Activated CD8-positive, alpha-beta T cell treated with anti-CD3 and anti-CD28 coated beads for 36 hours (primary cell): ENCODE results near the gene WFDC13. TPM values are rescaled to one million over a fixed set of nuclear protein-coding genes. Genes with fewer than 3 reads are reported as not detected.

ENCODE experiments used
- ATAC-seq: fragments of 200-7000 bp; cut with Tn5 transposase; one replicate; pipeline ENCODE4 v1.10.0; 2021; ENCODE audit warnings: mild to moderate bottlenecking, moderate library complexity
- CTCF ChIA-PET: fragments of 350-600 bp; sonication (Branson Sonifier 250); formaldehyde crosslinking; loops from one replicate; lab custom pipeline; 2021; ENCODE audit warnings: antibody characterized with exemption; lab: Charles Lee
- POLR2A ChIA-PET: fragments of 350-600 bp; sonication (Branson Sonifier 250); formaldehyde crosslinking; loops from one replicate; lab custom pipeline; 2021; ENCODE audit warnings: antibody characterized with exemption; lab: Charles Lee
- DNase-seq: peaks from one replicate; pipeline ENCODE4 v3.0.0-alpha.2; 2020
- H3K27ac Mint-ChIP-seq: one replicate; pipeline ENCODE4 v1.8.0; 2021; ENCODE audit warnings: mild to moderate bottlenecking, mixed read lengths
- H3K27me3 Mint-ChIP-seq: one replicate; pipeline ENCODE4 v1.8.0; 2021; ENCODE audit warnings: mixed read lengths
- H3K36me3 Mint-ChIP-seq: one replicate; pipeline ENCODE4 v1.8.0; 2021; ENCODE audit warnings: low read depth, mixed read lengths
- H3K4me1 Mint-ChIP-seq: one replicate; pipeline ENCODE4 v1.8.0; 2021; ENCODE audit warnings: low read depth, mixed read lengths
- H3K4me3 Mint-ChIP-seq: one replicate; pipeline ENCODE4 v1.8.0; 2021; ENCODE audit warnings: mild to moderate bottlenecking, moderate library complexity, mixed read lengths
- H3K9me3 Mint-ChIP-seq: one replicate; pipeline ENCODE4 v1.8.0; 2021; ENCODE audit warnings: mixed read lengths
- CTCF ChIP-seq: fragments of 200-600 bp; IDR thresholded peaks from one replicate; pipeline ENCODE4 v1.8.0; 2022; ENCODE audit warnings: antibody characterized with exemption, mild to moderate bottlenecking
- intact Hi-C: fragments of 100-400 bp; cut with micrococcal nuclease; formaldehyde crosslinking; loops from one replicate; pipeline ENCODE4 v1.10.0; 2022
- microRNA-seq: library from miRNA; unstranded; fragments of <30 nt; microRNA quantifications from one replicate; pipeline ENCODE4 v1.2.0, GENCODE V29; 2022; ENCODE audit warnings: borderline microRNAs expressed, borderline replicate concordance
- total RNA-seq, 2 experiments: library from RNA; stranded (reverse); gene quantifications; one replicate each; pipeline ENCODE4 v1.2.3, GENCODE V29; 2021

The WFDC13 gene
- total RNA-seq, 2 experiments from 2014 or later, result not detected

- no peak for TF ChIP-seq CTCF
- H3K4me3 Mint-ChIP-seq, result no peak overlapping the region
- ChIA-PET CTCF (interaction anchor here (1.1 kb wide), 1 partner anchor 13 kb away, joined by 3 read pairs; no protein-coding TSS in a partner anchor), POLR2A (no interaction called here)
- ATAC-seq (no peak), DNase-seq (no peak)
- peaks cover 6% of the 10 kb centered on the region for H3K4me1 Mint-ChIP-seq
- peaks cover 6% of the 10 kb centered on the region for H3K36me3 Mint-ChIP-seq
- H3K9me3 Mint-ChIP-seq, result peaks cover 10% of the 10 kb centered on the region
- intact Hi-C loops, result no loop called here
- H3K27me3 Mint-ChIP-seq, result peaks cover 6% of the 10 kb centered on the region
- H3K27ac Mint-ChIP-seq, result no peak overlapping the region
Observed at GRCh38 chr20:45758096-45758495, 56.3 kb downstream of the WFDC13 start.

Small RNA genes lying within 50 kb of the gene (microRNA-seq; reads per million reads assigned to microRNA genes)
- not detected for gene MIR3617

Other genes starting within 250 kb of the WFDC13 start
- gene WFDC2, start 232.3 kb upstream of the WFDC13 start, total RNA-seq, result 1 to 10 TPM; 1.3 TPM
- gene SPINT3, start 186.4 kb upstream of the WFDC13 start, total RNA-seq, result not detected
- not detected for gene WFDC6, start 162.6 kb upstream of the WFDC13 start, total RNA-seq
- not detected for gene EPPIN, start 154.6 kb upstream of the WFDC13 start, total RNA-seq
- gene WFDC8, start 122.8 kb upstream of the WFDC13 start, total RNA-seq, result not detected
- gene WFDC10A, start 72.3 kb upstream of the WFDC13 start, total RNA-seq, result not detected
- not detected for gene WFDC9, start 70.8 kb upstream of the WFDC13 start, total RNA-seq
- gene WFDC11, start 31.8 kb upstream of the WFDC13 start, total RNA-seq, result not detected
- gene WFDC10B, start 3.0 kb downstream of the WFDC13 start, total RNA-seq, result not detected
- not detected for gene SPINT4, start 20.3 kb downstream of the WFDC13 start, total RNA-seq
- gene WFDC3, start 89.8 kb downstream of the WFDC13 start, total RNA-seq, result under 1 TPM in 1 of 2 experiments, not detected in 1; 0.54 TPM
- gene DNTTIP1, start 89.9 kb downstream of the WFDC13 start, total RNA-seq, result 10 to 100 TPM; 25.3 to 27.1 TPM
- 100 to 1,000 TPM; 149 to 151 TPM for gene UBE2C, start 110.6 kb downstream of the WFDC13 start, total RNA-seq
- not detected for gene TNNC2, start 125.3 kb downstream of the WFDC13 start, total RNA-seq
- 1 to 10 TPM; 1.4 to 1.7 TPM for gene SNX21, start 131.8 kb downstream of the WFDC13 start, total RNA-seq
- 10 to 100 TPM; 18.5 to 21.2 TPM for gene ACOT8, start 155.4 kb downstream of the WFDC13 start, total RNA-seq
- 1 to 10 TPM; 3.5 to 3.6 TPM for gene ZSWIM3, start 155.6 kb downstream of the WFDC13 start, total RNA-seq
- 1 to 10 TPM; 8.2 to 9.1 TPM for gene ZSWIM1, start 179.2 kb downstream of the WFDC13 start, total RNA-seq
- under 1 TPM; 0.58 to 0.74 TPM for gene SPATA25, start 185.6 kb downstream of the WFDC13 start, total RNA-seq
- gene NEURL2, start 189.2 kb downstream of the WFDC13 start, total RNA-seq, result 1 to 10 TPM; 2.4 to 2.9 TPM
- 10 to 100 TPM; 34.5 to 40.2 TPM for gene CTSA, start 189.3 kb downstream of the WFDC13 start, total RNA-seq
- gene PLTP, start 210.1 kb downstream of the WFDC13 start, total RNA-seq, result 1 to 10 TPM; 7.4 to 8.6 TPM
- 10 to 100 TPM; 27.8 to 29.5 TPM for gene PCIF1, start 232.6 kb downstream of the WFDC13 start, total RNA-seq